H9 (cell line): ENCODE results near the gene GALNT10. TPM values are rescaled to one million over a fixed set of nuclear protein-coding genes. Genes with fewer than 3 reads are reported as not detected.

Source experiments
- DNase-seq: peaks from one replicate; pipeline ENCODE4 v3.0.0-alpha.2; 2017
- H2AFZ ChIP-seq: one replicate; pipeline ENCODE4 v1.6.1; 2013; ENCODE audit warnings: mild to moderate bottlenecking, low read length, control low read depth, moderate library complexity
- H2AK5ac ChIP-seq: 2 replicates; pipeline ENCODE4 v1.6.1; 2013; ENCODE audit warnings: low read length, control low read depth, mixed read lengths; ENCODE audit not compliant: insufficient read length
- H2BK120ac ChIP-seq: one replicate; pipeline ENCODE4 v1.6.1; 2013; ENCODE audit warnings: low read depth, mild to moderate bottlenecking, low read length, control low read depth, inconsistent platforms; ENCODE audit not compliant: poor library complexity, severe bottlenecking
- H2BK12ac ChIP-seq: 2 replicates; pipeline ENCODE4 v1.6.1; 2013; ENCODE audit warnings: low read length, control low read depth, mixed read lengths, low read depth; ENCODE audit not compliant: insufficient read length
- H2BK15ac ChIP-seq: 2 replicates; pipeline ENCODE4 v1.6.1; 2013; ENCODE audit warnings: low read depth, low read length, control low read depth
- H2BK20ac ChIP-seq: one replicate; pipeline ENCODE4 v1.6.1; 2013; ENCODE audit warnings: low read depth, mild to moderate bottlenecking, low read length, control low read depth, inconsistent platforms; ENCODE audit not compliant: poor library complexity, severe bottlenecking
- H2BK5ac ChIP-seq: 2 replicates; pipeline ENCODE4 v1.6.1; 2013; ENCODE audit warnings: low read length, control low read depth, mixed read lengths; ENCODE audit not compliant: insufficient read length
- H3K14ac ChIP-seq: 2 replicates; pipeline ENCODE4 v1.6.1; 2013; ENCODE audit warnings: low read length, control low read depth; ENCODE audit not compliant: insufficient read depth
- H3K18ac ChIP-seq: 2 replicates; pipeline ENCODE4 v1.6.1; 2013; ENCODE audit warnings: low read depth, mild to moderate bottlenecking, mixed read lengths, low read length, control low read depth; ENCODE audit not compliant: insufficient read length
- H3K23ac ChIP-seq: 2 replicates; pipeline ENCODE4 v1.6.1; 2013; ENCODE audit warnings: low read length, control low read depth, mixed read lengths, low read depth; ENCODE audit not compliant: insufficient read length
- H3K23me2 ChIP-seq: 2 replicates; pipeline ENCODE4 v1.6.1; 2013; ENCODE audit warnings: low read depth, mild to moderate bottlenecking, mixed read lengths, low read length, control low read depth; ENCODE audit not compliant: insufficient read length, poor library complexity, severe bottlenecking
- H3K27ac ChIP-seq: 2 replicates; pipeline ENCODE4 v1.5.1; 2013; ENCODE audit warnings: low read length, control low read depth, mixed read lengths, low read depth; ENCODE audit not compliant: insufficient read length
- H3K27me3 ChIP-seq: 2 replicates; pipeline ENCODE4 v1.6.1; 2013; ENCODE audit warnings: low read length, control low read depth, inconsistent platforms; ENCODE audit not compliant: insufficient read depth
- H3K4ac ChIP-seq: 2 replicates; pipeline ENCODE4 v1.6.1; 2013; ENCODE audit warnings: low read depth, mild to moderate bottlenecking, control low read depth, inconsistent platforms, low read length, moderate library complexity
- H3K4me1 ChIP-seq: 2 replicates; pipeline ENCODE4 v1.6.1; 2013; ENCODE audit warnings: low read length, control low read depth, inconsistent platforms; ENCODE audit not compliant: insufficient read depth
- H3K4me2 ChIP-seq: 2 replicates; pipeline ENCODE4 v1.6.1; 2013; ENCODE audit warnings: low read length, control low read depth, mixed read lengths; ENCODE audit not compliant: insufficient read length, insufficient read depth
- H3K56ac ChIP-seq: 2 replicates; pipeline ENCODE4 v1.6.1; 2013; ENCODE audit warnings: low read depth, mild to moderate bottlenecking, mixed read lengths, low read length, control low read depth; ENCODE audit not compliant: insufficient read length
- H3K79me1 ChIP-seq: 2 replicates; pipeline ENCODE4 v1.6.1; 2013; ENCODE audit warnings: low read depth, mild to moderate bottlenecking, moderate library complexity, low read length, control low read depth, inconsistent platforms; ENCODE audit not compliant: insufficient read depth, poor library complexity, severe bottlenecking
- H3K79me2 ChIP-seq: 2 replicates; pipeline ENCODE4 v1.6.1; 2013; ENCODE audit warnings: low read length, control low read depth, inconsistent platforms; ENCODE audit not compliant: insufficient read depth
- H3K9ac ChIP-seq: 2 replicates; pipeline ENCODE4 v1.6.1; 2013; ENCODE audit warnings: low read length, control low read depth, mixed read lengths; ENCODE audit not compliant: insufficient read length; ENCODE audit errors: extremely low read depth
- H3K9me3 ChIP-seq: one replicate; pipeline ENCODE4 v1.6.1; 2013; ENCODE audit warnings: low read depth, low read length, inconsistent platforms; ENCODE audit not compliant: control insufficient read depth
- H3T11ph ChIP-seq: one replicate; pipeline ENCODE4 v1.6.1; 2013; ENCODE audit warnings: mild to moderate bottlenecking, low read length, control low read depth, inconsistent platforms
- H4K20me1 ChIP-seq: one replicate; pipeline ENCODE4 v1.6.1; 2013; ENCODE audit not compliant: control insufficient read depth, insufficient read length, insufficient read depth
- H4K5ac ChIP-seq: 2 replicates; pipeline ENCODE4 v1.6.1; 2013; ENCODE audit warnings: low read depth, mild to moderate bottlenecking, mixed read lengths, low read length, control low read depth; ENCODE audit not compliant: insufficient read length
- H4K8ac ChIP-seq: replicated peaks from 2 replicates; pipeline ENCODE4 v1.6.1; 2013; ENCODE audit warnings: low read length, control low read depth, mixed read lengths, low read depth; ENCODE audit not compliant: insufficient read length
- H4K91ac ChIP-seq: 2 replicates; pipeline ENCODE4 v1.6.1; 2013; ENCODE audit warnings: low read depth, mild to moderate bottlenecking, moderate library complexity, mixed read lengths, low read length, control low read depth; ENCODE audit not compliant: insufficient read length
- H3K27ac Mint-ChIP-seq, 3 experiments: 2 replicates in 2 of 3; 3 replicates in 1 of 3; pipeline ENCODE4 v1.8.0; 2020 to 2021; ENCODE audit warnings: mixed read lengths in 3 of 3, mild to moderate bottlenecking in 1 of 3, moderate library complexity in 1 of 3
- H3K27me3 Mint-ChIP-seq: 2 replicates; pipeline ENCODE4 v1.8.0; 2021; ENCODE audit warnings: low read depth, mild to moderate bottlenecking, moderate library complexity, mixed read lengths
- H3K36me3 Mint-ChIP-seq, 3 experiments: 2 replicates in 2 of 3; 3 replicates in 1 of 3; pipeline ENCODE4 v1.8.0; 2020 to 2021; ENCODE audit warnings: low read depth in 3 of 3, mixed read lengths in 3 of 3; ENCODE audit not compliant: insufficient read depth in 1 of 3
- H3K4me1 Mint-ChIP-seq, 2 experiments: 2 replicates each; pipeline ENCODE4 v1.8.0; 2020; ENCODE audit warnings: mixed read lengths in 2 of 2
- H3K4me3 Mint-ChIP-seq, 2 experiments: 2 replicates in 1 of 2; 3 replicates in 1 of 2; pipeline ENCODE4 v1.8.0; 2020 to 2021; ENCODE audit warnings: mild to moderate bottlenecking in 2 of 2, mixed read lengths in 2 of 2, moderate library complexity in 1 of 2
- H3K9me3 Mint-ChIP-seq, 2 experiments: 2 replicates in 1 of 2; 3 replicates in 1 of 2; pipeline ENCODE4 v1.8.0; 2020; ENCODE audit warnings: mild to moderate bottlenecking in 2 of 2, mixed read lengths in 2 of 2, moderate library complexity in 1 of 2
- WGBS: extraction: QIAGEN DNeasy Blood & Tissue Kit; methylation state at CpG from one replicate; pipeline ENCODE4 v1.1.7; 2013; ENCODE audit warnings: missing lambda C conversion rate, low lambda C conversion rate, mixed read lengths; ENCODE audit not compliant: insufficient read length; ENCODE audit errors: extremely low coverage; 5-methylcytosine and 5-hydroxymethylcytosine counted together
- total RNA-seq: library from RNA; stranded (reverse); gene quantifications from 2 replicates; pipeline ENCODE4 v1.2.1, GENCODE V29; 2021
- TF ChIP-seq, protein P1 (sequence below): fragments of 200-600 bp; sonication (generic); conservative IDR thresholded peaks from 3 replicates; pipeline ENCODE4 v1.8.0; 2021; ENCODE audit warnings: antibody characterized with exemption, mild to moderate bottlenecking

The GALNT10 gene
- total RNA-seq, 1 experiment from 2014 or later = 15.4 TPM

DNA sequence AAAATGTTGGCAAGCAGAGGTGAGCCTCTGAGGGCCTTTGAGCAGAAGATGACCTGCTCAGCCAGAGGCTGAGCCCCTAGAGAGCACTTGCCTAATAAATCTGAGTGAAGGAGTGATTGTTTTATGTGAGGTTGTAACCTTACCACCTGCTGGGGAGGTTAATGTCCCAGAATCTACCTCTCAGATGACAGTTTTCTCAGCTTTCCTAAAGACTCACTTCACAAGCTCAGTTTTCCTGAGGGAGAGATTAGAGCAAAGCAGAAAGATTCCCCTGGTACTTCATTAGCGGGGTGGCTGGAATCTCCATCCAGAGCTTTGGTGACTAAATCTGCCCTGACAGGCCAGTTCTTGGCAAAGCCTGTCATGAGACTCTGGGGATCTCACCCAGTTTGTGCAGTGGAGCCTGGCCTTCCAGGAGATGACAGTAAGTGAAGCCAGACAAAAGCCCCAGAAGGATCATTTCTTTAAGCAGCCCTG, 48.8 kb upstream of the GALNT10 start:
- no peak overlapping the region for H3K56ac ChIP-seq
- H4K5ac ChIP-seq = no peak overlapping the region
- H4K91ac ChIP-seq = no peak overlapping the region
- no peaks in the 10 kb centered on the region for H3K27me3 ChIP-seq
- H3K23me2 ChIP-seq = no peaks in the 10 kb centered on the region
- no peak overlapping the region for H3K27ac Mint-ChIP-seq
- no peak overlapping the region for H3K18ac ChIP-seq
- H3K14ac ChIP-seq = no peak overlapping the region
- no peak overlapping the region for H2AFZ ChIP-seq
- H3K27me3 Mint-ChIP-seq = peaks cover 7% of the 10 kb centered on the region
- H4K20me1 ChIP-seq = no peaks in the 10 kb centered on the region
- no peak overlapping the region for H3K23ac ChIP-seq
- H3K79me1 ChIP-seq = no peaks in the 10 kb centered on the region
- WGBS = no CpG with 5 or more reads among the region's 1 CpG
- H3K79me2 ChIP-seq = no peaks in the 10 kb centered on the region
- H2BK5ac ChIP-seq = no peak overlapping the region
- H2AK5ac ChIP-seq = no peak overlapping the region
- H3K9me3 Mint-ChIP-seq = no peaks in the 10 kb centered on the region
- H3K9me3 ChIP-seq = no peaks in the 10 kb centered on the region
- TF ChIP-seq, protein P1, sequence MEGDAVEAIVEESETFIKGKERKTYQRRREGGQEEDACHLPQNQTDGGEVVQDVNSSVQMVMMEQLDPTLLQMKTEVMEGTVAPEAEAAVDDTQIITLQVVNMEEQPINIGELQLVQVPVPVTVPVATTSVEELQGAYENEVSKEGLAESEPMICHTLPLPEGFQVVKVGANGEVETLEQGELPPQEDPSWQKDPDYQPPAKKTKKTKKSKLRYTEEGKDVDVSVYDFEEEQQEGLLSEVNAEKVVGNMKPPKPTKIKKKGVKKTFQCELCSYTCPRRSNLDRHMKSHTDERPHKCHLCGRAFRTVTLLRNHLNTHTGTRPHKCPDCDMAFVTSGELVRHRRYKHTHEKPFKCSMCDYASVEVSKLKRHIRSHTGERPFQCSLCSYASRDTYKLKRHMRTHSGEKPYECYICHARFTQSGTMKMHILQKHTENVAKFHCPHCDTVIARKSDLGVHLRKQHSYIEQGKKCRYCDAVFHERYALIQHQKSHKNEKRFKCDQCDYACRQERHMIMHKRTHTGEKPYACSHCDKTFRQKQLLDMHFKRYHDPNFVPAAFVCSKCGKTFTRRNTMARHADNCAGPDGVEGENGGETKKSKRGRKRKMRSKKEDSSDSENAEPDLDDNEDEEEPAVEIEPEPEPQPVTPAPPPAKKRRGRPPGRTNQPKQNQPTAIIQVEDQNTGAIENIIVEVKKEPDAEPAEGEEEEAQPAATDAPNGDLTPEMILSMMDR = no peak
- no peak overlapping the region for H2BK15ac ChIP-seq
- H2BK20ac ChIP-seq = no peak overlapping the region
- no peak overlapping the region for H2BK12ac ChIP-seq
- H3K4me1 Mint-ChIP-seq = peaks cover 28 to 37% of the 10 kb centered on the region in 2 experiments
- H3K9ac ChIP-seq = no peak overlapping the region
- no peak overlapping the region for H2BK120ac ChIP-seq
- no peak overlapping the region for H3K27ac ChIP-seq
- no peak overlapping the region for H3T11ph ChIP-seq
- 0 out of 2 replicates have a peak, but pooled peaks cover 2% of the 10 kb centered on the region for H3K4me1 ChIP-seq
- no peak overlapping the region for H3K4ac ChIP-seq
- DNase-seq = no peak
- H4K8ac ChIP-seq = no peak overlapping the region
- no peaks in the 10 kb centered on the region; a peak in 1 of 7 replicates for H3K36me3 Mint-ChIP-seq
- H3K4me2 ChIP-seq = no peak overlapping the region
- no peak overlapping the region for H3K4me3 Mint-ChIP-seq
